ENCODE measurements around the gene RNF152.
"Not testable (repeated sequence)": the region's sequence is repeated elsewhere in the genome, so short reads cannot be mapped to it uniquely, and the experiment has no call there.

RNF152 gene

DNA sequence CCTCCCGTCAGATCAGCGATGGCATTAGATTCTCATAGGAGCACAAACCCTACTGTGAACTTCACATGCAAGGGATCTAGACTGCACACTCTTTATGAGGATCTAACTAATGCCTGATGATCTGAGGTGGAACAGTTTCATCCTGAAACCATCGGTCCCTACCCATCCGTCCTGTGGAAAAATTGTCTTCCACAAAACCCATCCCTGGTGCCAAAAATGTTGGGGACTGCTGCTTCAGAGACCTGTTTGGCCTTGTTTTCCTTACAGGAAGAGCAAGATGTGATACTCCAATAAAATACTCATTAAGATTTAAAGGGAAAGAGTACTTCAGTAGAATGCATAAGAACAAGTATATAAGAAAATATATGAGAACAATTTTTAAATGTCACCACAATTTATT is 71.1 kb downstream of the RNF152 start:
- no peak for DNase-seq (ENCODE audit: low read depth in 3 of 3)

- DNase-seq (ENCODE audit: low read depth in 3 of 3) = no peak
These were observed 71.9 kb downstream of the RNF152 start for GRCh38 chr18:61820882-61821281.

- no peak for DNase-seq (ENCODE audit: low read depth in 3 of 3)
These were observed 75.7 kb downstream of the RNF152 start for GRCh38 chr18:61817086-61817485.

- no peak for DNase-seq (ENCODE audit: low read depth in 3 of 3)
These were observed 76.8 kb downstream of the RNF152 start for GRCh38 chr18:61815885-61816470.

DNA sequence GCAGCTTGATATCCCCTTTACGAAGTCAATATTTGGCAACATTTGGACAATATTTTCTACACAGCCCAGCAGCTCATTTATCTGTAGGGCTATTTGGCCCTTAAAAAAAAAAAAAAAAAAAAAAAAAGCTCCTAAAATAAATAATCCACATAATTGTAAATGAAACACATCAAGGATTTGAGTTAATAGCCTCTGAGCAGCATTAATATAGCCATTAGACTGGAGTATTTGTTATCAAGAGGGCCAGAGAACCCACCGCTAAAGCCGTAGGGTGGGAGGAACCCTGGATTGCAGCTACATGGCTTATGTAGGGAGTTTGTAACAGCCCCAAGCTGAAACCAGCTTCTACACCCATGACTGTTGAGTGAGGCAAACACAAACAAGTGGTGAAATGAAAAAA is 84.5 kb downstream of the RNF152 start:
- DNase-seq (ENCODE audit: low read depth in 3 of 3) = no peak

DNA sequence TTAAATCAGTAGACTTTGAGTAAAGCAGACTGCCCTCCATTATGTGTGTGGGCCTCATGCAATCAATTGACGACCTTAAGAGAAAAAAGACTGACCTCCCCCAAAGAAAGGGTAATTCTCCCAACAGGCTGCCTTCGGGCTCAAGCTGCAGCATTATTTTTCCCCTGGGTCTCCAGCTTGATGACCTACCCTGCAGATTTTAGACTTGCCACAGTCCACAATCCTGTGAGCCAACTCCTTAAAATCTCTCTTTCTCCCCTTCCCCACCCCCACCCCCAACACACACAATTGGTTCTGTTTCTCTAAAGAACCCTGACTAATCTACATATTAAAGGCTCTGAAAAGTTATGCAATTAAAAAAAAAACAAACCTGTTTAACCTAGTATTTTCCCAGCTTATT is 89.4 kb downstream of the RNF152 start:
- no peak for DNase-seq (ENCODE audit: low read depth in 3 of 3)

GRCh38 chr18:61797696-61798590 is 94.9 kb downstream of the RNF152 start:
- no peak for DNase-seq (ENCODE audit: low read depth in 3 of 3)

DNA sequence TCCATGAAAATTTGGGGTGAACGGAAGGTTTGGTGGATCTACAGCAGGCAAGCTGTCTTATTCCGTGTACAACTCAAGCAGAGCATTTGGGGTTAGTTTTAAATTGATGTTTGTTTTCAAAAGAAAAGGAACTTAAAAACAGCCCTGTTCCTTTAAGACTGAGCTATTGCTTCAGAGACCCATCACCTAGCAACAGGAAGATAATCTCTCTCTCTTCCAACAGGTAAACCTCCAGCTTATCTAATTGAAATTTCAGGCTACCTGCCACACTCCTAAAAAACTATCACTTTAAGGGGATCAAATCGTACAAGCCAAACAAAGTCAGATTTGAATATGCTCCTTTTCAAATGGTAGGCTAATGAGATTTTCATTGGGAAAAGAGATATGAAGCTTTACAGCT is 101.8 kb downstream of the RNF152 start:
- DNase-seq (ENCODE audit: low read depth in 3 of 3) = no peak

DNA sequence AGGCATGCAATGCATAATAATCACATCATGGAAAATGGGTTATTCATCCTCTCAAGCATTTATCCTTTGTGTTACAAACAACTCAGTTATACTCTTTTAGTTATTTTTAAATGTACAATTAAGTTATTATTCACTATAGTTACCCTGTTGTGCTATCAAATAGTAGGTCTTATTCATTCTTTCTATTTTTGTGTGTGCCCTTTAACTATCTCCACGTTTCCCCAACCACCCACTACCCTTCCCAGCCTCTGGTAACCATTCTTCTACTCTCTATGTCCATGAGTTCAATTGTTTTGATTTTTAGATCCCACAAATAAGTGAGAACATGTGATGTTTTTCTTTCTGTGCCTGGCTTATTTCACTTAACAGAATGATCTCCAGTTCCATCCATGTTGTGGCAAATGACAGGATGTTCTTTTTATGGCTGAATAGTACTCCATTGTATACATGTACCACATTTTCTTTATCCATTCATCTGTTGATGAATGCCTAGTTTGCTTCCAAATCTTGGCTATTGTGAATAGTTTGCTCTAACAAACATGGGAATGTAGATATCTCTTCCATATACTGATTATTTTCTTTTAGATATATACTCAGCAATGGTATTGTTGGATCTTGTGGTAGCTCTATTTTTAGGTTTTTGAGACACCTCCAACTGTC is 105.7 kb downstream of the RNF152 start:
- not testable (repeated sequence) for DNase-seq (ENCODE audit: low read depth in 3 of 3)

GRCh38 chr18:61785588-61785987 is 107.2 kb downstream of the RNF152 start:
- no peak for DNase-seq (ENCODE audit: low read depth in 3 of 3)

GRCh38 chr18:61784834-61785233 is 108.0 kb downstream of the RNF152 start:
- no peak for DNase-seq (ENCODE audit: low read depth in 3 of 3)

DNA sequence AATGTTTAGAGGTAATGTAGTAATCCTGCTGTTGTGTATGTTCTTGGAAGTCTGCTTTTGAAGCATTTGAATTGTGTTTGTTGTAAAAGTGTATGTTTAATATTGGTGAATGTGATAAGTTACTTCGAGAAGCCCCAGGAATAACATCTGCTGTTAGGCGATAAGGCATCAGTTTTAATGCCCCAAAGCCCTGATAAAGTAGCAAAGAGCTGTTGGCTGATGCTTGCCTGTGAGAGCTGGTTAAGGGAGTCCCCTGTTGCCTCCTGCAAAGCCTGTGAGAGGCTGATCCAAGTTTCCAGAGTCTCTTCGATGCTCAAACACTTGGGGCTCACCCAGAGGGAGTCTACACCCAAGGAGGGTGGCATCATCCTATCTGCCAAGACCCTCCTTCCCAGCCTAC is 110.3 kb downstream of the RNF152 start:
- no peak for DNase-seq (ENCODE audit: low read depth in 3 of 3)

GRCh38 chr18:61776201-61776600 is 116.6 kb downstream of the RNF152 start:
- DNase-seq (ENCODE audit: low read depth in 3 of 3) = not testable (repeated sequence)

- no peak for DNase-seq (ENCODE audit: low read depth in 3 of 3)
These were observed 118.0 kb downstream of the RNF152 start for GRCh38 chr18:61774846-61775245.

GRCh38 chr18:61772293-61772848 is 120.4 kb downstream of the RNF152 start:
- no peak for DNase-seq (ENCODE audit: low read depth in 3 of 3)

DNA sequence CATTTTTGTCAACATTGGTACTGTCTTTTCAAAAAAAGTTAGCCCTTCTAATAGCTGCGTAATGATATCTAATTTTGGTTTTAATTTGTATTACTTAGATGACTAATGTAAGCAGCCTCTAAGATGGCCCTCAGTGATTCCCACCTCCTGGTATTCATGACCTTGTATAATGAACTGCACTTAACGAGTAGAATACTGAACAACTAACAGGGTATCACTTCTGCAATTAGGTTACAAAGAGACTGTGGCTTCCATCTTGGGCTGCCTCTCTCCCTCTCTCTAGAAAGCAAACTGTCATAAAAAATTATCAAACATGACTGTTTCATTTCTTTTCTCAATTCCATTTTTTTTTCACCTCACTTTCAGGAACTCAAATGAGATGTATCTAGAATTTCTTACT is 120.9 kb downstream of the RNF152 start:
- no peak for DNase-seq (ENCODE audit: low read depth in 3 of 3)

GRCh38 chr18:61770279-61770678 is 122.5 kb downstream of the RNF152 start:
- no peak for DNase-seq (ENCODE audit: low read depth in 3 of 3)

- DNase-seq (ENCODE audit: low read depth in 3 of 3) = no peak
These were observed 126.4 kb downstream of the RNF152 start for GRCh38 chr18:61766266-61766884.

DNA sequence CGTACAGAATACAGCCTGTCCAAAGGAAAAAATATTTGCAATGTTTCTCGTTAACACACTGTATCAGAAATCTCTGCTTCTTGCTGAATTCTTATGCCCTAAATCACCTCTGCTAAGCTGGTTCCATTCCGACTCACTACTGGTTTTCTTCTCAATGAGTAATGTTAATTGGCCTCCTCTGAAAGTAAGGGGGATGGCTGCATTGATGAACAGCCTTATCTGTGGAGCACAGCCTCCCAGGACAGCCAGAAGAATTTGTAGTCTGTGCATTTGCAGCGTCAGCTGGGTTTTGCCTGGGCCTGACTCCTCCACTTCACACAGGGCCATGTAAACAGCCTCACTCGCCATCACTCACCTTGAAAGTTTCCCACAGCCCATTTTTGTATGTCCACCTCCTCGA is 127.7 kb downstream of the RNF152 start:
- no peak for DNase-seq (ENCODE audit: low read depth in 3 of 3)

DNA sequence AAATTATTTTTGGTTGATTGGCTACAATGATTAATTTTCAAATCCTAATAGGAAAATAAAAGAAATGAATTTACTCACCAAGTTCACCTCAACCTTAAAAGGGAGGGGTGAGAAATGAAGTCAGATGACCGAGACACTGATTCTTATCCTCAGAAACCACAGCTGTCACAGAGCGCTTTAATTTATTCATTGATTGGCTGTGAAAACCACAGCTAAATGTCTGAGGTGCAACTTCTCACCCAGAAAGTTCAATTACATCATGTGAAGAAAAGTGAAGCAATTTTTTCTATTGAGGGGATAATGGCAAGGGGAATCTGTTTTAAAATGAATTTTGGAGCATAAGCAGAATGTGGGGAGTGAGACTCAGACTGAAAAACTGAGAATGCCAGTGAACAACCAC is 128.4 kb downstream of the RNF152 start:
- no peak for DNase-seq (ENCODE audit: low read depth in 3 of 3)

DNA sequence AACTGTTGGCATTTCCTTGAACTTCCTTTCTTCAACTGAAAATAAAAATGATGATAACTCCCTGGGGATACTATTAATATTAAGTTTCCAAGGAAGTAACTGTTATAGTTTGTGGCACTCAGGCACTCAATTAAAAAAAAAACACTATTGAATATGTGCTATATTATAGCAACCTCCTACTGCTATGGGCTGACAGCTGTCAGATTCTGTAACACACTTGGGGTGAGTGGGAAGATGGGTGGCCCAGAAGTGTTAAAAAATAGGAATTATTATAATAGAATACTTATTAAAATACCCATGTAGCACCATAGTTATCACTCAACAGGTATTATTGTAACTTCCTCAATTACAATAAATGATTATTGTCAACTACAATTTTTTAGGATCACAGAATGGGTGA is 130.9 kb downstream of the RNF152 start:
- no peak for DNase-seq (ENCODE audit: low read depth in 3 of 3)

All from stimulated activated CD4-positive, alpha-beta T cell treated with anti-CD3 and anti-CD28 coated beads, TNF-alpha, amount 100 ng/mL, for 4 hours (primary cell).